ENCODE measurements around the gene RELN. TPM values are rescaled to one million over a fixed set of nuclear protein-coding genes. Genes with fewer than 3 reads are reported as not detected.

The RELN gene
- total RNA-seq, 1 experiment from 2014 or later: 0.02 TPM

GRCh38 chr7:103705542-103705941 is 283.9 kb downstream of the RELN start:
- Histone ChIP-seq H3K14ac (ENCODE audit: insufficient read depth, low read length) (no peak overlapping the region), H2BK15ac (ENCODE audit: low read depth, low read length) (no peak overlapping the region), H2AFZ (ENCODE audit: low read length) (no peak overlapping the region), H3K4me1 (ENCODE audit: insufficient read depth, low read length) (no peaks in the 10 kb centered on the region), H3K27me3 (ENCODE audit: insufficient read depth, low read length) (no peaks in the 10 kb centered on the region), H4K91ac (ENCODE audit: insufficient read length, low read depth, low read length) (no peak overlapping the region), H3K18ac (ENCODE audit: insufficient read length, low read depth, low read length) (no peak overlapping the region), H2BK5ac (ENCODE audit: insufficient read length, low read length) (no peak overlapping the region), H3K23me2 (ENCODE audit: insufficient read length, low read depth, low read length, poor library complexity, severe bottlenecking) (no peaks in the 10 kb centered on the region), H2BK20ac (ENCODE audit: low read depth, low read length, poor library complexity, severe bottlenecking) (no peak overlapping the region), H3T11ph (ENCODE audit: low read length) (no peak overlapping the region), H3K9ac (ENCODE audit: extremely low read depth, insufficient read length, low read length) (no peak overlapping the region), H3K9me3 (ENCODE audit: control insufficient read depth, low read depth, low read length) (no peaks in the 10 kb centered on the region), H4K8ac (replicated peaks; ENCODE audit: insufficient read length, low read depth, low read length) (no peak overlapping the region), H3K79me1 (ENCODE audit: insufficient read depth, low read depth, low read length, poor library complexity, severe bottlenecking) (no peaks in the 10 kb centered on the region), H4K5ac (ENCODE audit: insufficient read length, low read depth, low read length) (no peak overlapping the region), H3K4ac (ENCODE audit: low read depth, low read length) (no peak overlapping the region), H2BK12ac (ENCODE audit: insufficient read length, low read depth, low read length) (no peak overlapping the region), H3K23ac (ENCODE audit: insufficient read length, low read depth, low read length) (no peak overlapping the region), H3K79me2 (ENCODE audit: insufficient read depth, low read length) (no peaks in the 10 kb centered on the region), H4K20me1 (ENCODE audit: control insufficient read depth, insufficient read depth, insufficient read length) (no peaks in the 10 kb centered on the region), H3K4me2 (ENCODE audit: insufficient read depth, insufficient read length, low read length) (no peak overlapping the region), H3K27ac (ENCODE audit: insufficient read length, low read depth, low read length) (no peak overlapping the region), H3K56ac (ENCODE audit: insufficient read length, low read depth, low read length) (no peak overlapping the region), H2BK120ac (ENCODE audit: low read depth, low read length, poor library complexity, severe bottlenecking) (no peak overlapping the region), H2AK5ac (ENCODE audit: insufficient read length, low read length) (no peak overlapping the region)
- TF ChIP-seq CTCF (conservative IDR thresholded peaks at IDR 0.05): no peak
- WGBS (ENCODE audit: extremely low coverage, insufficient read length, low lambda C conversion rate): no CpG with 5 or more reads among the region's 3 CpGs
- no peak for DNase-seq
- peaks cover 1% of the 10 kb centered on the region; the same call in 1 of the 2 replicates for H3K27me3 Mint-ChIP-seq (ENCODE audit: low read depth)
- H3K4me1 Mint-ChIP-seq: no peaks in the 10 kb centered on the region
- no peaks in the 10 kb centered on the region for H3K9me3 Mint-ChIP-seq
- no peak overlapping the region for H3K27ac Mint-ChIP-seq
- no peak overlapping the region for H3K4me3 Mint-ChIP-seq
- H3K36me3 Mint-ChIP-seq (ENCODE audit: insufficient read depth in 1 of 3, low read depth in 3 of 3): no peaks in the 10 kb centered on the region

Data from H9 (cell line).